Right atrium auricular region (tissue), 2 donors: ENCODE results near the gene TST. TPM values are rescaled to one million over a fixed set of nuclear protein-coding genes. Genes with fewer than 3 reads are reported as not detected.

Experiments
- DNase-seq: peaks from one replicate; pipeline ENCODE4 v3.0.0-alpha.2; 2019; ENCODE audit warnings: low spot score
- H3K27ac ChIP-seq, 2 donors: fragments of 200-600 bp; sonication (generic); 1 replicate in 1 of 2; 2 replicates in 1 of 2; pipeline ENCODE4 v1.5.1; 2016 to 2019
- H3K27me3 ChIP-seq, 2 donors: fragments of 200-600 bp; sonication (generic); one replicate each; pipeline versions ENCODE4 v1.5.1 to v1.6.0; 2017 to 2019
- H3K36me3 ChIP-seq: fragments of 200-600 bp; sonication (generic); one replicate; pipeline ENCODE4 v1.5.1; 2016
- H3K4me1 ChIP-seq, 2 donors: fragments of 200-600 bp; sonication (generic); one replicate each; pipeline versions ENCODE4 v1.5.1 to v1.6.0; 2017 to 2019
- H3K4me3 ChIP-seq, 2 donors: fragments of 200-600 bp; sonication (generic); 1 replicate in 1 of 2; 2 replicates in 1 of 2; pipeline ENCODE4 v1.5.1; 2017 to 2019; ENCODE audit warnings: mild to moderate bottlenecking in 1 of 2, moderate library complexity in 1 of 2
- H3K9me3 ChIP-seq, 2 donors: fragments of 200-600 bp; sonication (generic); one replicate each; pipeline ENCODE4 v1.5.1; 2019
- CTCF ChIP-seq, 2 donors: fragments of 200-600 bp; sonication (generic); IDR thresholded peaks; one replicate each; pipeline ENCODE4 v1.5.1; 2019; ENCODE audit warnings: antibody characterized with exemption in 2 of 2
- total RNA-seq, 2 donors: library from RNA; depleted of rRNA; stranded (reverse); fragments of >200 nt; gene quantifications; one replicate each; pipeline ENCODE4 v1.1.0, GENCODE V29; 2016

The TST gene
- total RNA-seq, 2 donors from 2014 or later: 55.0 to 82.1 TPM

- Histone ChIP-seq H3K27ac (no peak overlapping the region), H3K4me3 (no peak overlapping the region), H3K4me1 (peaks cover 0 to under 1% of the 10 kb centered on the region in 2 donors), H3K36me3 (peaks cover 24% of the 10 kb centered on the region), H3K9me3 (no peaks in the 10 kb centered on the region), H3K27me3 (no peaks in the 10 kb centered on the region)
- no peak for DNase-seq
- no peak for TF ChIP-seq CTCF (IDR thresholded peaks at IDR 0.05)
Observed at GRCh38 chr22:37032134-37032534, 12.9 kb upstream of the TST start.

DNA sequence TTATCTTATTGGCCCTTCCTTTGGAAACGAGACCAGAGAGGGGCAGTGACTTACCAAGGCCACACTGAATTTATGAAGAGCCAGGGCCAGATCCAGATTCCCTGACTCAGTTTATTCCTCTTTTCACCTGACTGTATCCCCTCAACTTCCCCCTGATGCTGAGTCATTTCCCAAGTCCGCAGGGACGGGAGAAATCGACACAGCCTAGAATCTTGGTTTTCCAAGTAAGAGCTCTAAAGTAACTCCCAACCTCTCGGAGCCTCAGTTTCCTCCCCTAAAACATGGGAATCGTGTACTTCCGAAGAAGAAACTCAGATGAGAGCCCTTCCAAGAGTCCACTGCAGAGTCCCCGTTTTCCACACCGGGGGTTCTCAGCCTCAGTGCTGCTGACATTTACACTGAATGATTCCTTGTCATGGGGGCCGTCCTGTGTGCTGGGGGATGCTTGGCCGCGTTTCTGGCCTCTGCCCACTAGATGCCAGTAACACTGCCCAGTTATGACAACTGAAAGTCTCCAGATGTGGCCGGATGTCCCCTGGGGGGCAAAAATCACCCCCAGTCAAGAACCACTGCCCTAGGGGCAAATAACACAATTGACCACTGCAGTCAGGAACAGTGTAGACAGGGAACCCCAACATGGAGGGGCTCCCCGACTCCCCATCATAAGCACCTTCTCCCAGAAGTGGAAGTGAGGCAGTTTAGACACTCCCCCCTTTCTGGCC lies 11.5 kb upstream of the TST start:
- H3K27me3 ChIP-seq: no peaks in the 10 kb centered on the region
- peaks cover 27% of the 10 kb centered on the region for H3K36me3 ChIP-seq
- peaks cover 0 to 12% of the 10 kb centered on the region in 2 donors for H3K4me1 ChIP-seq
- H3K27ac ChIP-seq: no peak overlapping the region
- DNase-seq: no peak
- no peaks in the 10 kb centered on the region for H3K9me3 ChIP-seq
- no peak for TF ChIP-seq CTCF (IDR thresholded peaks at IDR 0.05)
- H3K4me3 ChIP-seq: no peak overlapping the region

- DNase-seq: no peak
- no peak overlapping the region for H3K27ac ChIP-seq
- no peaks in the 10 kb centered on the region for H3K9me3 ChIP-seq
- peaks cover 42% of the 10 kb centered on the region for H3K36me3 ChIP-seq
- H3K4me3 ChIP-seq: no peak overlapping the region
- no peak for TF ChIP-seq CTCF (IDR thresholded peaks at IDR 0.05)
- H3K4me1 ChIP-seq: peaks cover 0 to 20% of the 10 kb centered on the region in 2 donors
- H3K27me3 ChIP-seq: no peaks in the 10 kb centered on the region
Observed at GRCh38 chr22:37028692-37029674, 9.7 kb upstream of the TST start.

- H3K36me3 ChIP-seq: peaks cover 42% of the 10 kb centered on the region
Observed at GRCh38 chr22:37027556-37027955, 8.3 kb upstream of the TST start.

DNA sequence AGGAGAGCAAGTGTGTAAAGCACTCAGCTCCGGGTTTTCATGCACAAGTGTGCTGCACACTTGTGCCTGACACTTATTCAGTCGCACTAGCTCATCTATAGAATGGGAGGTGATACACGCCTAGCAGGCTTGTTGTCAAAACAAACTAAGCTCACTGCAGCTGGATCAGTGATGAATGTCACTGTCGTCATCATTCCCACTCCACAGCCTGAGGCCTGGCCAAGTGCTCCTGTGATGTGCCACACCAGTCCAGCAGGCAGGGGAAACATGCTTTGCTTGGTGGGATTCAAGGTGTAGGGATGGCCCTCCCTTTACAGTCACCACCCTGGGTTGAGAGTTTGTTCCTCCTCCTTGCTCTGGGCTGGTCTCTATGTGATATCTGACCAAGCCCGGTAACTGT lies 7.1 kb upstream of the TST start:
- no peak for DNase-seq
- Histone ChIP-seq H3K4me3 (no peak overlapping the region), H3K27ac (peak overlapping the region; percentile 55 to 63), H3K27me3 (no peaks in the 10 kb centered on the region), H3K4me1 (peaks cover 0 to 47% of the 10 kb centered on the region in 2 donors), H3K36me3 (peaks cover 42% of the 10 kb centered on the region), H3K9me3 (no peaks in the 10 kb centered on the region)
- no peak for TF ChIP-seq CTCF (IDR thresholded peaks at IDR 0.05)

More at GRCh38 chr22:37027556-37027955, 8.3 kb upstream of the TST start:
- Histone ChIP-seq H3K4me3 (no peak overlapping the region), H3K4me1 (peaks cover 0 to 35% of the 10 kb centered on the region in 2 donors), H3K9me3 (no peaks in the 10 kb centered on the region), H3K27me3 (no peaks in the 10 kb centered on the region), H3K27ac (no peak overlapping the region)
- DNase-seq: no peak
- TF ChIP-seq CTCF (IDR thresholded peaks at IDR 0.05): no peak
